ENCODE results near the gene CDKN2B.

Gene CDKN2B

GRCh38 chr9:21991072-21991959, 17.8 kb downstream of the CDKN2B start:
- Histone ChIP-seq H3K27ac (ENCODE audit: low read length) (no peak overlapping the region), H3K4me3 (ENCODE audit: low read length) (no peak overlapping the region), H3K4me1 (ENCODE audit: insufficient read depth, low read length) (peaks cover 3% of the 10 kb centered on the region; the same call in 1 of the 2 replicates)

GRCh38 chr9:21989440-21990189, 19.5 kb downstream of the CDKN2B start:
- Histone ChIP-seq H3K4me1 (ENCODE audit: insufficient read depth, low read length) (peaks cover 3% of the 10 kb centered on the region; the same call in 1 of the 2 replicates), H3K36me3 (ENCODE audit: insufficient read depth, low read depth, low read length) (no peaks in the 10 kb centered on the region), H3K27me3 (ENCODE audit: insufficient read depth, low read length) (peaks cover 99% of the 10 kb centered on the region), H3K9me3 (ENCODE audit: insufficient read depth, low read depth, low read length) (no peaks in the 10 kb centered on the region), H3K27ac (ENCODE audit: low read length) (no peak overlapping the region), H3K9ac (ENCODE audit: low read depth, low read length) (no peak overlapping the region), H3K4me3 (ENCODE audit: low read length) (peak overlapping the region; percentile 49; the same call in 1 of the 2 replicates)

More at GRCh38 chr9:21991072-21991959, 17.8 kb downstream of the CDKN2B start:
- peaks cover 99% of the 10 kb centered on the region for H3K27me3 ChIP-seq (ENCODE audit: insufficient read depth, low read length)
- no peaks in the 10 kb centered on the region for H3K9me3 ChIP-seq (ENCODE audit: insufficient read depth, low read depth, low read length)
- H3K9ac ChIP-seq (ENCODE audit: low read depth, low read length), result no peak overlapping the region
- no peaks in the 10 kb centered on the region for H3K36me3 ChIP-seq (ENCODE audit: insufficient read depth, low read depth, low read length)

- no peak overlapping the region for H3K9ac ChIP-seq (ENCODE audit: low read depth, low read length)
Measured at GRCh38 chr9:21988056-21988990, 20.8 kb downstream of the CDKN2B start.

GRCh38 chr9:21985964-21986667, 23.0 kb downstream of the CDKN2B start:
- Histone ChIP-seq H3K27me3 (ENCODE audit: insufficient read depth, low read length) (peaks cover 100% of the 10 kb centered on the region), H3K36me3 (ENCODE audit: insufficient read depth, low read depth, low read length) (no peaks in the 10 kb centered on the region), H3K27ac (ENCODE audit: low read length) (no peak overlapping the region), H3K4me1 (ENCODE audit: insufficient read depth, low read length) (peaks cover 3% of the 10 kb centered on the region; the same call in 1 of the 2 replicates), H3K9me3 (ENCODE audit: insufficient read depth, low read depth, low read length) (no peaks in the 10 kb centered on the region), H3K9ac (ENCODE audit: low read depth, low read length) (no peak overlapping the region), H3K4me3 (ENCODE audit: low read length) (no peak overlapping the region)

More at GRCh38 chr9:21988056-21988990, 20.8 kb downstream of the CDKN2B start:
- Histone ChIP-seq H3K4me3 (ENCODE audit: low read length) (no peak overlapping the region), H3K9me3 (ENCODE audit: insufficient read depth, low read depth, low read length) (no peaks in the 10 kb centered on the region), H3K27me3 (ENCODE audit: insufficient read depth, low read length) (peaks cover 100% of the 10 kb centered on the region), H3K4me1 (ENCODE audit: insufficient read depth, low read length) (peaks cover 3% of the 10 kb centered on the region; the same call in 1 of the 2 replicates), H3K27ac (ENCODE audit: low read length) (no peak overlapping the region), H3K36me3 (ENCODE audit: insufficient read depth, low read depth, low read length) (no peaks in the 10 kb centered on the region)

GRCh38 chr9:21984101-21984500, 25.0 kb downstream of the CDKN2B start:
- Histone ChIP-seq H3K9me3 (ENCODE audit: insufficient read depth, low read depth, low read length) (no peaks in the 10 kb centered on the region), H3K27ac (ENCODE audit: low read length) (no peak overlapping the region), H3K9ac (ENCODE audit: low read depth, low read length) (no peak overlapping the region), H3K27me3 (ENCODE audit: insufficient read depth, low read length) (peaks cover 97% of the 10 kb centered on the region), H3K4me1 (ENCODE audit: insufficient read depth, low read length) (no peaks in the 10 kb centered on the region), H3K4me3 (ENCODE audit: low read length) (no peak overlapping the region), H3K36me3 (ENCODE audit: insufficient read depth, low read depth, low read length) (no peaks in the 10 kb centered on the region)

- Histone ChIP-seq H3K36me3 (ENCODE audit: insufficient read depth, low read depth, low read length) (no peaks in the 10 kb centered on the region), H3K9me3 (ENCODE audit: insufficient read depth, low read depth, low read length) (no peaks in the 10 kb centered on the region), H3K9ac (ENCODE audit: low read depth, low read length) (no peak overlapping the region), H3K4me1 (ENCODE audit: insufficient read depth, low read length) (no peaks in the 10 kb centered on the region), H3K4me3 (ENCODE audit: low read length) (no peak overlapping the region), H3K27me3 (ENCODE audit: insufficient read depth, low read length) (peaks cover 97% of the 10 kb centered on the region), H3K27ac (ENCODE audit: low read length) (no peak overlapping the region)
Measured at GRCh38 chr9:21983561-21983935, 25.6 kb downstream of the CDKN2B start.

GRCh38 chr9:21982861-21983560, 26.1 kb downstream of the CDKN2B start:
- H3K36me3 ChIP-seq (ENCODE audit: insufficient read depth, low read depth, low read length), result no peaks in the 10 kb centered on the region
- peaks cover 97% of the 10 kb centered on the region for H3K27me3 ChIP-seq (ENCODE audit: insufficient read depth, low read length)
- no peak overlapping the region for H3K9ac ChIP-seq (ENCODE audit: low read depth, low read length)
- H3K9me3 ChIP-seq (ENCODE audit: insufficient read depth, low read depth, low read length), result no peaks in the 10 kb centered on the region
- no peak overlapping the region for H3K27ac ChIP-seq (ENCODE audit: low read length)
- no peak overlapping the region for H3K4me3 ChIP-seq (ENCODE audit: low read length)
- H3K4me1 ChIP-seq (ENCODE audit: insufficient read depth, low read length), result no peaks in the 10 kb centered on the region

- no peaks in the 10 kb centered on the region for H3K4me1 ChIP-seq (ENCODE audit: insufficient read depth, low read length)
- H3K4me3 ChIP-seq (ENCODE audit: low read length), result no peak overlapping the region
- H3K27ac ChIP-seq (ENCODE audit: low read length), result no peak overlapping the region
- peaks cover 97% of the 10 kb centered on the region for H3K27me3 ChIP-seq (ENCODE audit: insufficient read depth, low read length)
- H3K9me3 ChIP-seq (ENCODE audit: insufficient read depth, low read depth, low read length), result no peaks in the 10 kb centered on the region
- no peaks in the 10 kb centered on the region for H3K36me3 ChIP-seq (ENCODE audit: insufficient read depth, low read depth, low read length)
- no peak overlapping the region for H3K9ac ChIP-seq (ENCODE audit: low read depth, low read length)
Measured at GRCh38 chr9:21982391-21982790, 26.7 kb downstream of the CDKN2B start.

GRCh38 chr9:21976334-21976875, 32.7 kb downstream of the CDKN2B start:
- Histone ChIP-seq H3K27ac (ENCODE audit: low read length) (no peak overlapping the region), H3K4me3 (ENCODE audit: low read length) (no peak overlapping the region)

GRCh38 chr9:21974722-21975409, 34.2 kb downstream of the CDKN2B start:
- Histone ChIP-seq H3K27me3 (ENCODE audit: insufficient read depth, low read length) (peaks cover 100% of the 10 kb centered on the region), H3K27ac (ENCODE audit: low read length) (no peak overlapping the region), H3K4me1 (ENCODE audit: insufficient read depth, low read length) (no peaks in the 10 kb centered on the region), H3K4me3 (ENCODE audit: low read length) (peak overlapping the region; percentile 61), H3K9ac (ENCODE audit: low read depth, low read length) (no peak overlapping the region), H3K9me3 (ENCODE audit: insufficient read depth, low read depth, low read length) (no peaks in the 10 kb centered on the region), H3K36me3 (ENCODE audit: insufficient read depth, low read depth, low read length) (no peaks in the 10 kb centered on the region)

More at GRCh38 chr9:21976334-21976875, 32.7 kb downstream of the CDKN2B start:
- H3K36me3 ChIP-seq (ENCODE audit: insufficient read depth, low read depth, low read length), result no peaks in the 10 kb centered on the region
- H3K9me3 ChIP-seq (ENCODE audit: insufficient read depth, low read depth, low read length), result no peaks in the 10 kb centered on the region
- peaks cover 97% of the 10 kb centered on the region for H3K27me3 ChIP-seq (ENCODE audit: insufficient read depth, low read length)
- no peak overlapping the region for H3K9ac ChIP-seq (ENCODE audit: low read depth, low read length)
- no peaks in the 10 kb centered on the region for H3K4me1 ChIP-seq (ENCODE audit: insufficient read depth, low read length)

Measured in iPS-20b (cell line).